ENCODE measurements around the gene TFAP2D.

The TFAP2D gene

DNA sequence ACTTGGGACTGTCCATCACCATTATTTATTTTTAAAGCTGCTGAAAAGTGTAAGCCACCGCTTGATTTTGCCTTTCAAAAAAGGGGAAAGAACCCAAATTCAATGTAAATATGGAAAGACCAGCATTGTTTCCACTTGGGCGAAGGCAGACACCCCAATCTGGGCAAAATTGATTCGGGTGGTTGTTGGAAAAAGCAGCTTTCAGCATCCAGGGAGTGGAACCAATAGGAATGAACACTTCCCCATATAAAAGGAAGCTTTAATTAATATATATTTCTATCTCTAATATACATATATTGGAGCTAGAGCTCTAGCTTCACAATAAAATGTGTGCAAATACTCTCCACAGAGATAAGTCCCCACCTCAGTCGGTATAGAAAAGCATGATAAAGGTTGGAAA is at the start of gene TFAP2D:
TFAP2D (plus strand) TSS at position 301 of the 400 bp plus-strand sequence. CDS start 530 bp downstream, outside the sequence.
- TF ChIP-seq, protein P1, sequence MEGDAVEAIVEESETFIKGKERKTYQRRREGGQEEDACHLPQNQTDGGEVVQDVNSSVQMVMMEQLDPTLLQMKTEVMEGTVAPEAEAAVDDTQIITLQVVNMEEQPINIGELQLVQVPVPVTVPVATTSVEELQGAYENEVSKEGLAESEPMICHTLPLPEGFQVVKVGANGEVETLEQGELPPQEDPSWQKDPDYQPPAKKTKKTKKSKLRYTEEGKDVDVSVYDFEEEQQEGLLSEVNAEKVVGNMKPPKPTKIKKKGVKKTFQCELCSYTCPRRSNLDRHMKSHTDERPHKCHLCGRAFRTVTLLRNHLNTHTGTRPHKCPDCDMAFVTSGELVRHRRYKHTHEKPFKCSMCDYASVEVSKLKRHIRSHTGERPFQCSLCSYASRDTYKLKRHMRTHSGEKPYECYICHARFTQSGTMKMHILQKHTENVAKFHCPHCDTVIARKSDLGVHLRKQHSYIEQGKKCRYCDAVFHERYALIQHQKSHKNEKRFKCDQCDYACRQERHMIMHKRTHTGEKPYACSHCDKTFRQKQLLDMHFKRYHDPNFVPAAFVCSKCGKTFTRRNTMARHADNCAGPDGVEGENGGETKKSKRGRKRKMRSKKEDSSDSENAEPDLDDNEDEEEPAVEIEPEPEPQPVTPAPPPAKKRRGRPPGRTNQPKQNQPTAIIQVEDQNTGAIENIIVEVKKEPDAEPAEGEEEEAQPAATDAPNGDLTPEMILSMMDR (IDR thresholded peaks at IDR 0.05; ENCODE audit: insufficient read depth, low read length, missing control alignments) = no peak
- no peak for DNase-seq (ENCODE audit: low read depth, low spot score)
- no peak within 1 kb of the TSS for H3K4me3 ChIP-seq (ENCODE audit: low read depth, low read length)
- ChIA-PET CTCF (no interaction called here), POLR2A (no interaction called here)

DNA sequence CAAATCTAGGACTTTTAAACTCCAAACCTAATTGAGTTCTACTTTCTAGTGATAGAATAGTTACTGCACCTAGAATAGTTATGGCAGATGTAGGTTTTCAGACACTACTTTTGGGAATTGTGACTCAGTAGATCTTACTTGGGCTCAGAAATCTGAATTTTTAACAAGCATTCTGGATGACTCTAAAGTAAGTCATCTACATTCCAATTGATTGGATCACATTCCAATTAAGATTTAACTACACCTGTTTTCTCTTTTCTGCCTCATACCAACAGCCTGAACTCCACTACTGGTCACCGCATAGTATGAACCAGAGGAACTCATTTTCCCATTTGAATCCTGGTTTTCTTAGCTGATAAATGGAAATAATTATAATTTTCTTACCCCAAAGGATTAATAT is 49.5 kb upstream of the TFAP2D start:
- no peak for DNase-seq (ENCODE audit: low read depth, low spot score)
- TF ChIP-seq, protein P1 (IDR thresholded peaks at IDR 0.05; ENCODE audit: insufficient read depth, low read length, missing control alignments) = no peak
- no peak overlapping the region for H3K4me3 ChIP-seq (ENCODE audit: low read depth, low read length)
- CTCF ChIA-PET = no interaction called here
- POLR2A ChIA-PET = no interaction called here

- H3K4me3 ChIP-seq (ENCODE audit: low read depth, low read length) = no peak overlapping the region
- no peak for DNase-seq (ENCODE audit: low read depth, low spot score)
- POLR2A ChIA-PET = no interaction called here
- TF ChIP-seq, protein P1 (IDR thresholded peaks at IDR 0.05; ENCODE audit: insufficient read depth, low read length, missing control alignments) = no peak
- CTCF ChIA-PET = no interaction called here
These were observed 47.2 kb upstream of the TFAP2D start for GRCh38 chr6:50666089-50666488.

GRCh38 chr6:50681213-50681824 is 32.0 kb upstream of the TFAP2D start:
- no peak overlapping the region for H3K4me3 ChIP-seq (ENCODE audit: low read depth, low read length)
- ChIA-PET POLR2A (no interaction called here), CTCF (no interaction called here)
- no peak for DNase-seq (ENCODE audit: low read depth, low spot score)
- TF ChIP-seq, protein P1 (IDR thresholded peaks at IDR 0.05; ENCODE audit: insufficient read depth, low read length, missing control alignments) = no peak

- no peak overlapping the region for H3K4me3 ChIP-seq (ENCODE audit: low read depth, low read length)
- DNase-seq (ENCODE audit: low read depth, low spot score) = no peak
- ChIA-PET CTCF (no interaction called here), POLR2A (no interaction called here)
- TF ChIP-seq, protein P1 (IDR thresholded peaks at IDR 0.05; ENCODE audit: insufficient read depth, low read length, missing control alignments) = no peak
These were observed 24.1 kb upstream of the TFAP2D start for GRCh38 chr6:50689210-50689609.

GRCh38 chr6:50691814-50692495 is 21.4 kb upstream of the TFAP2D start:
- H3K4me3 ChIP-seq (ENCODE audit: low read depth, low read length) = no peak overlapping the region
- CTCF ChIA-PET = no interaction called here
- POLR2A ChIA-PET = no interaction called here
- TF ChIP-seq, protein P1 (IDR thresholded peaks at IDR 0.05; ENCODE audit: insufficient read depth, low read length, missing control alignments) = no peak
- no peak for DNase-seq (ENCODE audit: low read depth, low spot score)

All from AG04449 (cell line).